Calu3 (cell line): ENCODE data around the gene FBXO2. TPM values are rescaled to one million over a fixed set of nuclear protein-coding genes. Genes with fewer than 3 reads are reported as not detected.

Source experiments
- BruUV-seq: library from RNA; stranded (reverse); fragments of 400-500 nt; replicated peaks from 2 replicates; lab custom pipeline; 2021; lab: Mats Ljungman, UMichigan
- CTCF ChIA-PET: fragments of 300-600 bp; sonication (Branson Sonifier 250); formaldehyde crosslinking; loops from one replicate; lab custom pipeline; 2022; ENCODE audit warnings: antibody characterized with exemption; lab: Charles Lee
- DNase-seq: peaks from one replicate; pipeline ENCODE4 v3.0.0; 2022
- H3K27ac Mint-ChIP-seq: one replicate; pipeline ENCODE4 v1.8.0; 2022; ENCODE audit warnings: mixed read lengths; ENCODE audit not compliant: unreplicated experiment
- H3K27me3 Mint-ChIP-seq: one replicate; pipeline ENCODE4 v1.8.0; 2022; ENCODE audit warnings: mixed read lengths; ENCODE audit not compliant: unreplicated experiment
- H3K36me3 Mint-ChIP-seq: one replicate; pipeline ENCODE4 v1.8.0; 2022; ENCODE audit warnings: mild to moderate bottlenecking, moderate library complexity, mixed read lengths; ENCODE audit not compliant: insufficient read depth, unreplicated experiment
- H3K4me1 Mint-ChIP-seq: one replicate; pipeline ENCODE4 v1.8.0; 2022; ENCODE audit warnings: mild to moderate bottlenecking, low read depth, mixed read lengths; ENCODE audit not compliant: unreplicated experiment
- H3K4me3 Mint-ChIP-seq: one replicate; pipeline ENCODE4 v1.8.0; 2022; ENCODE audit warnings: mild to moderate bottlenecking, low read depth, moderate library complexity, mixed read lengths; ENCODE audit not compliant: unreplicated experiment
- H3K9me3 Mint-ChIP-seq: one replicate; pipeline ENCODE4 v1.8.0; 2022; ENCODE audit warnings: low read depth, mixed read lengths; ENCODE audit not compliant: unreplicated experiment
- CTCF ChIP-seq: fragments of 200-600 bp; IDR thresholded peaks from one replicate; pipeline ENCODE4 v1.8.0; 2022; ENCODE audit warnings: antibody characterized with exemption; ENCODE audit not compliant: unreplicated experiment
- intact Hi-C: fragments of 100-400 bp; cut with micrococcal nuclease; formaldehyde crosslinking; loops from one replicate; pipeline ENCODE4 v1.10.0; 2022; ENCODE audit not compliant: unreplicated experiment
- total RNA-seq: library from RNA; stranded (reverse); gene quantifications from 2 replicates; pipeline ENCODE4 v1.2.3, GENCODE V29; 2022

The FBXO2 gene
- total RNA-seq, 1 experiment from 2014 or later, result 3.3 TPM

DNA sequence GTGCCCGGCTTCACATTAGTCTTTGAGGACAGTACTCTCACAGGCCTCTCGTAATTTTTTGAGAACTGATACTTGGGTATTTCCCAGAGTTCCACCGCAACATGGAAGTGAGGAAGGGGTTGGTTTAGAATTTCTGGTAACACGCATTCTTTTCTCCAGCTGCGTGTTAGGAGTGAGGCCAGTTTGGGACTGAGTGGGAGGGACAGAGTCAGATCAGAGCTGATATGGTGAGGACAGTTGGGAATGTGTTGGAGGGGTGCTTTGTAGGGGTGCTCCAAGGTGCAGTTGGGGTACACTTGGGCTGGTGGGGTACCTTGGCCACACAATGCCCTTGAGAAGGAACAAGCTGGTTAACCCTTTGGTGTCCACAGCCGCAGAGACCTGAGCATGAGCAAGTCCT, 16.5 kb upstream of the FBXO2 start:
- no peaks in the 10 kb centered on the region for H3K9me3 Mint-ChIP-seq
- no peaks in the 10 kb centered on the region for H3K4me1 Mint-ChIP-seq
- DNase-seq, result no peak
- no TSS peak for BruUV-seq
- no peaks in the 10 kb centered on the region for H3K36me3 Mint-ChIP-seq
- CTCF ChIA-PET, result no interaction called here
- H3K27ac Mint-ChIP-seq, result no peak overlapping the region
- no peak overlapping the region for H3K4me3 Mint-ChIP-seq
- intact Hi-C loops, result no loop called here
- no peak for TF ChIP-seq CTCF
- H3K27me3 Mint-ChIP-seq, result no peaks in the 10 kb centered on the region

- TF ChIP-seq CTCF, result no peak
- Mint-ChIP-seq H3K4me1 (no peaks in the 10 kb centered on the region), H3K36me3 (no peaks in the 10 kb centered on the region), H3K9me3 (no peaks in the 10 kb centered on the region), H3K27me3 (no peaks in the 10 kb centered on the region), H3K27ac (no peak overlapping the region), H3K4me3 (no peak overlapping the region)
- CTCF ChIA-PET, result no interaction called here
- no TSS peak for BruUV-seq
- intact Hi-C loops, result no loop called here
- DNase-seq, result no peak
These were observed 14.3 kb upstream of the FBXO2 start for GRCh38 chr1:11668516-11668915.

DNA sequence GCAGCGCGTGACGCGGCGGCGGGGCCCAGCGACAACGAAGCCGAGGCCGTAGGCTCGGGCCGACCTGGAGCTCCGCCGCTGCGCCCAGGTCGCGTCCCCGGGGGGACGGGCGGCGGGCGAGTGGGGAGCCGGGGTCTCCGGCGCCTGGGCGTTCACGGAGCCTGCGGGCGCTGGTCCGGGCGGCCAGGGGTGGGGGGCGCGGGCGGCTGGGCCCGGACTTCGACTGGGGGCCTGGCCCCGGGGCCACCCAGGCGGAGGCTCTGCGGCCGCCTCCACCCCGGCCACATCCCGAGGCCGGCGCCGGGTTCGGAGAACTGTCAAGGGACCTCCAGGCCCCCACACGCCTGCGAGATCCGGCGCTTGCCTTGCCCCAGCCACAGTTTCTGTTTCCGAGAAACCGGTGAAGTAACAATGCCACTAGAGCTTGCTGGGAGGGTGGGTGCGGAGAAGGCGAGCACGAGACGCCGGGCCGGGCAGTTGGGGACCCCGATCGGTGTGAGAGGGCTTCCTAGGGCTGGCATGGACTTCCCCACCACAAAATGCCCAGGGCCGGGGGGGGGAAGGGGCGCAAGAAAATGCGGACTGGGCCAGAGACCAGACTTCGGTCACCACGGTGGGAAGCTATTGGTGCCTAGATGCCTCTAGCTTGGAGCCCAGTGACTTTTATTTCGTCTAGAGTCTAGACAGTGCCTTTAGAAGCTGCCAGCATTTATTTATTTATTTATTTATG, 10.3 kb upstream of the FBXO2 start:
- no peak for TF ChIP-seq CTCF
- BruUV-seq, result no TSS peak
- no peak overlapping the region for H3K27ac Mint-ChIP-seq
- CTCF ChIA-PET, result interaction anchor here (0.6 to 1.6 kb wide), 8 partner anchors 15 to 85 kb away, joined by 3 to 13 read pairs (median 4); no protein-coding TSS in a partner anchor
- H3K27me3 Mint-ChIP-seq, result no peaks in the 10 kb centered on the region
- no peaks in the 10 kb centered on the region for H3K36me3 Mint-ChIP-seq
- intact Hi-C loops, result no loop called here
- no peak for DNase-seq
- no peaks in the 10 kb centered on the region for H3K9me3 Mint-ChIP-seq
- H3K4me1 Mint-ChIP-seq, result no peaks in the 10 kb centered on the region
- peak overlapping the region; percentile 41 for H3K4me3 Mint-ChIP-seq

- Mint-ChIP-seq H3K36me3 (peaks cover 6% of the 10 kb centered on the region), H3K4me3 (no peak overlapping the region), H3K27me3 (no peaks in the 10 kb centered on the region), H3K9me3 (no peaks in the 10 kb centered on the region), H3K27ac (no peak overlapping the region), H3K4me1 (no peaks in the 10 kb centered on the region)
- CTCF ChIA-PET, result no interaction called here
- no peak for TF ChIP-seq CTCF
- intact Hi-C loops, result no loop called here
- no TSS peak for BruUV-seq
- no peak for DNase-seq
These were observed 6.9 kb upstream of the FBXO2 start for GRCh38 chr1:11661103-11661502.
